GM21528 (cell line): ENCODE measurements around the gene RP9.
A peak's percentile ranks its signal among the peaks of the same experiment; 100 is the strongest.

Experiments used
- ATAC-seq: cut with Tn5 transposase; IDR thresholded peaks from one replicate; pipeline ENCODE4 v1.9.1; 2021; ENCODE audit warnings: mild to moderate bottlenecking, moderate library complexity; ENCODE audit not compliant: unreplicated experiment, low FRiP score

Gene RP9

GRCh38 chr7:33109005-33109757 is at the start of gene RP9:
TSS of gene RP9 (minus strand) at chr7:33109404. CDS start at chr7:33109372, 32 bp downstream.
- ATAC-seq = peak; percentile 86

GRCh38 chr7:33157781-33158180 is 48.6 kb upstream of the RP9 start:
- no peak for ATAC-seq

- ATAC-seq = no peak
Measured at GRCh38 chr7:33157311-33157710, 48.1 kb upstream of the RP9 start.

- no peak for ATAC-seq
Measured at GRCh38 chr7:33156441-33156840, 47.2 kb upstream of the RP9 start.

GRCh38 chr7:33155811-33156210 is 46.6 kb upstream of the RP9 start:
- ATAC-seq = no peak

GRCh38 chr7:33152087-33152486 is 42.9 kb upstream of the RP9 start:
- ATAC-seq = no peak

- ATAC-seq = no peak
Measured at GRCh38 chr7:33145156-33145555, 36.0 kb upstream of the RP9 start.

- no peak for ATAC-seq
Measured at GRCh38 chr7:33143996-33144718, 35.0 kb upstream of the RP9 start.

GRCh38 chr7:33142585-33142984 is 33.4 kb upstream of the RP9 start:
- ATAC-seq = no peak

- ATAC-seq = no peak
Measured at GRCh38 chr7:33137103-33137502, 27.9 kb upstream of the RP9 start.

- ATAC-seq = no peak
Measured at GRCh38 chr7:33130184-33130583, 21.0 kb upstream of the RP9 start.

GRCh38 chr7:33129806-33130153 is 20.6 kb upstream of the RP9 start:
- no peak for ATAC-seq

- peak; percentile 100 for ATAC-seq
Measured at GRCh38 chr7:33128990-33129805, 20.0 kb upstream of the RP9 start, which contains the start of gene BBS9. TSS of gene BBS9 (plus strand) at chr7:33129564. CDS start at chr7:33146253, 16,689 bp downstream.

GRCh38 chr7:33128631-33128989 is 19.4 kb upstream of the RP9 start:
- ATAC-seq = no peak

- no peak for ATAC-seq
Measured at GRCh38 chr7:33127085-33127484, 17.9 kb upstream of the RP9 start.

- no peak for ATAC-seq
Measured at GRCh38 chr7:33118383-33118782, 9.2 kb upstream of the RP9 start.

- no peak for ATAC-seq
Measured at GRCh38 chr7:33114976-33115375, 5.8 kb upstream of the RP9 start.

GRCh38 chr7:33111614-33112013 is 2.4 kb upstream of the RP9 start:
- ATAC-seq = no peak

GRCh38 chr7:33109758-33110238 is 594 bp upstream of the RP9 start:
- ATAC-seq = no peak

- ATAC-seq = peak; percentile 12
Measured at GRCh38 chr7:33108554-33109004, 625 bp downstream of the RP9 start.
